ENCODE results near the gene SLC30A7. TPM values are rescaled to one million over a fixed set of nuclear protein-coding genes. Genes with fewer than 3 reads are reported as not detected.

The SLC30A7 gene
- total RNA-seq, 6 experiments from 2014 or later, result 27.7 to 36.8 (median 34.8) TPM

GRCh38 chr1:101025283-101025656 is 129.4 kb downstream of the SLC30A7 start:
- H3K27ac Mint-ChIP-seq, result peak overlapping the region; percentile 85
- peaks cover 58% of the 10 kb centered on the region for H3K4me1 Mint-ChIP-seq (ENCODE audit: low read depth)
- peak overlapping the region; percentile 94 for H3K4me3 Mint-ChIP-seq
- H3K36me3 Mint-ChIP-seq (ENCODE audit: low read depth), result peaks cover 28% of the 10 kb centered on the region
- peak; percentile 9 for DNase-seq
- H3K27me3 Mint-ChIP-seq (ENCODE audit: insufficient read depth), result no peaks in the 10 kb centered on the region
- TF ChIP-seq CTCF (IDR thresholded peaks at IDR 0.05), result no peak
- no peaks in the 10 kb centered on the region for H3K9me3 Mint-ChIP-seq

- Mint-ChIP-seq H3K4me1 (ENCODE audit: low read depth) (peaks cover 58% of the 10 kb centered on the region), H3K4me3 (peak within 1 kb of the TSS; percentile 94), H3K27me3 (ENCODE audit: insufficient read depth) (no peaks in the 10 kb centered on the region), H3K9me3 (no peaks in the 10 kb centered on the region), H3K36me3 (ENCODE audit: low read depth) (peaks cover 23% of the 10 kb centered on the region), H3K27ac (peak within 1 kb of the TSS; percentile 85)
- TF ChIP-seq CTCF (IDR thresholded peaks at IDR 0.05), result no peak
- peak; percentile 90 for DNase-seq
Observed at GRCh38 chr1:101025657-101026429, 130.0 kb downstream of the SLC30A7 start, which contains the start of gene DPH5. DPH5 (minus strand) TSS chr1:101025784; CDS start chr1:101025443, 341 bp downstream.

- no peak for TF ChIP-seq CTCF (IDR thresholded peaks at IDR 0.05)
- DNase-seq, result no peak
- no peaks in the 10 kb centered on the region for H3K27me3 Mint-ChIP-seq (ENCODE audit: insufficient read depth)
- H3K4me3 Mint-ChIP-seq, result peak overlapping the region; percentile 94
- peaks cover 25% of the 10 kb centered on the region for H3K36me3 Mint-ChIP-seq (ENCODE audit: low read depth)
- peak overlapping the region; percentile 85 for H3K27ac Mint-ChIP-seq
- H3K9me3 Mint-ChIP-seq, result no peaks in the 10 kb centered on the region
- H3K4me1 Mint-ChIP-seq (ENCODE audit: low read depth), result peaks cover 58% of the 10 kb centered on the region
Observed at GRCh38 chr1:101026430-101026788, 130.5 kb downstream of the SLC30A7 start.

- Mint-ChIP-seq H3K27ac (no peak overlapping the region), H3K27me3 (ENCODE audit: insufficient read depth) (no peaks in the 10 kb centered on the region), H3K4me1 (ENCODE audit: low read depth) (peaks cover 53% of the 10 kb centered on the region), H3K9me3 (no peaks in the 10 kb centered on the region), H3K4me3 (peak overlapping the region; percentile 37), H3K36me3 (ENCODE audit: low read depth) (peaks cover 20% of the 10 kb centered on the region)
- no peak for DNase-seq
- TF ChIP-seq CTCF (IDR thresholded peaks at IDR 0.05), result no peak
Observed at GRCh38 chr1:101027194-101027772, 131.4 kb downstream of the SLC30A7 start.

DNA sequence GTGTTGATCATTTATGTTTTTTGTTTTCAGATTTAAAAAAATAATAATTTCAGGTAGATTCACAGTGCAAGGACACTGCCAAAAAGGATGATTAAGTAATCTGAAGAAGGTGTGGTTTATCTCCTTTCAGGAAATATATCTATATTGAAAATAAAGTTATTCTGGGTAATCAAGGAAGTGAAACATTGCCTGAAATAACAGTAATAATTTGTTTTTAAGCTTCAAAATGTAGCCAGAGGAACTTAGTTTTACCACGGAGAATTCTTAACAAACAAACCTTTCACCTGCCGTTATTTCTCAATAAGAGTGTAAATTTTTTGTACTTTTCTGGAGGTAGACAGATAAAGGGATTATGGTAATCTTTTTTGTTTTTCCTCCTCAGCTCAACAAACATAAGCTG is 132.6 kb downstream of the SLC30A7 start:
- H3K4me1 Mint-ChIP-seq (ENCODE audit: low read depth), result peaks cover 48% of the 10 kb centered on the region
- H3K36me3 Mint-ChIP-seq (ENCODE audit: low read depth), result peaks cover 20% of the 10 kb centered on the region
- H3K4me3 Mint-ChIP-seq, result no peak overlapping the region

More for the DNA sequence above, 132.6 kb downstream of the SLC30A7 start:
- no peak overlapping the region for H3K27ac Mint-ChIP-seq
- no peak for DNase-seq
- H3K9me3 Mint-ChIP-seq, result no peaks in the 10 kb centered on the region
- H3K27me3 Mint-ChIP-seq (ENCODE audit: insufficient read depth), result no peaks in the 10 kb centered on the region
- TF ChIP-seq CTCF (IDR thresholded peaks at IDR 0.05), result no peak

Measured in HFFc6 (cell line).